Activated naive CD4-positive, alpha-beta T cell treated with Interleukin-2 at 50 U/mL for 16 hours (primary cell): ENCODE measurements around the gene PTN.
"Not testable (repeated sequence)": the region's sequence is repeated elsewhere in the genome, so short reads cannot be mapped to it uniquely, and the experiment has no call there.

Experiments
- DNase-seq: peaks from one replicate; pipeline ENCODE4 v3.0.0-alpha.2; 2020

PTN gene

GRCh38 chr7:137262599-137262998 is 80.9 kb downstream of the PTN start:
- DNase-seq, result no peak

GRCh38 chr7:137258552-137258951 is 85.0 kb downstream of the PTN start:
- no peak for DNase-seq

- no peak for DNase-seq
These were observed 88.8 kb downstream of the PTN start for GRCh38 chr7:137254766-137255165.

GRCh38 chr7:137245890-137246289 is 97.6 kb downstream of the PTN start:
- no peak for DNase-seq

- no peak for DNase-seq
These were observed 98.3 kb downstream of the PTN start for GRCh38 chr7:137245186-137245585.

GRCh38 chr7:137243741-137244140 is 99.8 kb downstream of the PTN start:
- no peak for DNase-seq

- no peak for DNase-seq
These were observed 100.9 kb downstream of the PTN start for GRCh38 chr7:137242616-137243015.

- no peak for DNase-seq
These were observed 101.7 kb downstream of the PTN start for GRCh38 chr7:137241655-137242360.

- DNase-seq, result not testable (repeated sequence)
These were observed 104.3 kb downstream of the PTN start for GRCh38 chr7:137239186-137239585.

GRCh38 chr7:137235434-137235833 is 108.1 kb downstream of the PTN start:
- DNase-seq, result no peak

GRCh38 chr7:137231167-137231566 is 112.4 kb downstream of the PTN start:
- DNase-seq, result no peak

- no peak for DNase-seq
These were observed 122.1 kb downstream of the PTN start for GRCh38 chr7:137221467-137221866.

- DNase-seq, result no peak
These were observed 129.8 kb downstream of the PTN start for GRCh38 chr7:137213744-137214143.

- DNase-seq, result no peak
These were observed 134.2 kb downstream of the PTN start for GRCh38 chr7:137209151-137209817.

- DNase-seq, result no peak
These were observed 136.8 kb downstream of the PTN start for GRCh38 chr7:137206770-137207169.

GRCh38 chr7:137204246-137204645 is 139.3 kb downstream of the PTN start:
- DNase-seq, result no peak

- DNase-seq, result no peak
These were observed 140.2 kb downstream of the PTN start for GRCh38 chr7:137203351-137203750.

- DNase-seq, result no peak
These were observed 146.9 kb downstream of the PTN start for GRCh38 chr7:137196648-137197047.

GRCh38 chr7:137195996-137196395 is 147.5 kb downstream of the PTN start:
- no peak for DNase-seq

- DNase-seq, result not testable (repeated sequence)
These were observed 161.9 kb downstream of the PTN start for GRCh38 chr7:137181619-137182018.
